ENCODE data around the gene CD34. TPM values are rescaled to one million over a fixed set of nuclear protein-coding genes. Genes with fewer than 3 reads are reported as not detected.
"Not testable (repeated sequence)": the region's sequence is repeated elsewhere in the genome, so short reads cannot be mapped to it uniquely, and the experiment has no call there.

CD34 gene
- total RNA-seq, 2 experiments from 2014 or later: not detected

DNA sequence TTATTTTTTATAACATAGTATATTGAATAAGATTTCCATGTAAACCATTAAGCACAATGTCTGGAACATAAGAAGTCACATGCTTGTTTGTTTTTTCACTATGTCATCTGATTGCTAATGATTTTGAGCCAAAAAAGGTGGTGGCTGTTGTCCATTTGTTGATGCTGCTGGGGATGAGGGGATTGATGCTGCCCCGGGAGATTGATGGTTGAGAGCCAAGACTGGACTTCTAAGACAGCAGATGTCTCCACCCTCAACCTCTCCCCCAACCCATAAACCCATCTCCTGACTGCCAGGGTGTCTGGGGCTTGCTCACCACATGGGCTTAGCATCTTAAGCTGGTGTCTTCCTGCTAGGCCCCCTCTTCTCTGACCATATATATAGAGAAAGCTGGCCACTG, 35.8 kb upstream of the CD34 start:
- intact Hi-C loops (cut with micrococcal nuclease; ENCODE audit: unreplicated experiment): no loop called here

DNA sequence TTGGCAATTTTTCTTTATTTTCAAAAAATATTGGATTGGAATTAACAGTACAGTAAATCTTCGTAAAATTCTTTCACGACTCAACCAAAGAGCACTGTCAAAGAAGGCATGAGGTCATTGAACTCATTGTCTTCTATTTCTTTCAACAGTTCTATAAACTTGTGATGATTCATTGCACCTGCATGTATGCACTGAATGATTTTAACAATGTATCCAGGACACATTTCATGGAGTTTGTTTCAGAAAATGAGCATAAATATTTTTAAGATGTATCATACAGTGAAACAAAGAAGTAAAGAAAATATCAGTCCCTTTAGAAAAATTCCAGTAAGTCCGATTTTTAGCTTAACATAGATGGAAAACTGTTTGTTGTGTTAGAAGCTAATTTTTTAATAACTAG, 33.6 kb upstream of the CD34 start:
- ChIA-PET POLR2A (interaction anchor here (1.0 to 1.6 kb wide), 3 partner anchors 9 to 115 kb away, joined by 3 to 4 read pairs (median 3); no protein-coding TSS in a partner anchor), CTCF (ENCODE audit: unreplicated experiment) (no interaction called here)
- H3K9me2 ChIP-seq (ENCODE audit: insufficient read depth, low read length): no peaks in the 10 kb centered on the region

More for the DNA sequence above, 35.8 kb upstream of the CD34 start:
- Histone ChIP-seq H3K4me2 (ENCODE audit: low read length) (no peak overlapping the region), H2AFZ (ENCODE audit: low read length) (no peak overlapping the region), H3K4me3 (ENCODE audit: low read depth, low read length, poor library complexity, severe bottlenecking) (no peak overlapping the region), H3K36me3 (ENCODE audit: insufficient read depth, low read length) (no peaks in the 10 kb centered on the region), H3K79me2 (ENCODE audit: insufficient read depth, low read depth, low read length) (no peaks in the 10 kb centered on the region), H3K9me3 (ENCODE audit: low read length) (no peaks in the 10 kb centered on the region), H3K9me2 (ENCODE audit: insufficient read depth, low read length) (no peaks in the 10 kb centered on the region), H3K4me1 (ENCODE audit: insufficient read depth, low read length, poor library complexity, severe bottlenecking) (no peaks in the 10 kb centered on the region), H3K27ac (ENCODE audit: low read depth, low read length, poor library complexity, severe bottlenecking) (no peak overlapping the region), H4K20me1 (ENCODE audit: insufficient read depth, low read length) (no peaks in the 10 kb centered on the region)
- no peak for TF ChIP-seq EZH2phosphoT487 (IDR thresholded peaks at IDR 0.05; ENCODE audit: borderline replicate concordance, low read depth, low read length)
- TF ChIP-seq, protein P1, sequence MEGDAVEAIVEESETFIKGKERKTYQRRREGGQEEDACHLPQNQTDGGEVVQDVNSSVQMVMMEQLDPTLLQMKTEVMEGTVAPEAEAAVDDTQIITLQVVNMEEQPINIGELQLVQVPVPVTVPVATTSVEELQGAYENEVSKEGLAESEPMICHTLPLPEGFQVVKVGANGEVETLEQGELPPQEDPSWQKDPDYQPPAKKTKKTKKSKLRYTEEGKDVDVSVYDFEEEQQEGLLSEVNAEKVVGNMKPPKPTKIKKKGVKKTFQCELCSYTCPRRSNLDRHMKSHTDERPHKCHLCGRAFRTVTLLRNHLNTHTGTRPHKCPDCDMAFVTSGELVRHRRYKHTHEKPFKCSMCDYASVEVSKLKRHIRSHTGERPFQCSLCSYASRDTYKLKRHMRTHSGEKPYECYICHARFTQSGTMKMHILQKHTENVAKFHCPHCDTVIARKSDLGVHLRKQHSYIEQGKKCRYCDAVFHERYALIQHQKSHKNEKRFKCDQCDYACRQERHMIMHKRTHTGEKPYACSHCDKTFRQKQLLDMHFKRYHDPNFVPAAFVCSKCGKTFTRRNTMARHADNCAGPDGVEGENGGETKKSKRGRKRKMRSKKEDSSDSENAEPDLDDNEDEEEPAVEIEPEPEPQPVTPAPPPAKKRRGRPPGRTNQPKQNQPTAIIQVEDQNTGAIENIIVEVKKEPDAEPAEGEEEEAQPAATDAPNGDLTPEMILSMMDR (conservative IDR thresholded peaks at IDR 0.05; ENCODE audit: low read length): no peak
- CTCF ChIA-PET (ENCODE audit: unreplicated experiment): no interaction called here
- no TSS peak for BruUV-seq (replicated peaks)
- no peak for DNase-seq (ENCODE audit: low spot score)
- POLR2A ChIA-PET: interaction anchor here (0.7 kb wide), 1 partner anchor 80 kb away, joined by 3 read pairs; no protein-coding TSS in a partner anchor

DNA sequence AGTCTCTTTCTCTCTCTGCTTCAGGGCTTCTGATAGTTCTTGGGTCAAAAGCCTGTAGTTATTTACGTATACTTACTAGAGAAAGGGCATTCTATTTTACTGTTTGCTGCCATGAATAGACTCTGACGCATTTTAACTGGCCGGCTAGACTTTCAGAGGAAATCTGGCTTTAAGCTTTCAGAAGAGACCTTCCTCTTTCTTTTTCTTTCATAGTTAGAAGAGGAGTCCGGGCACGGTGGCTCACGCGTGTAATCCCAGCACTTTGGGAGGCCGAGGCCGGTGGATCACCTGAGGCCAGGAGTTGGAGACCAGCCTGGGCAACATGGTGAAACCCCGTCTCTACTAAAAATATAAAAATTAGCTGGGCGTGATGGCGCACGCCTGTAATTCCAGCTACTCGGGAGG, 31.4 kb upstream of the CD34 start:
- H3K4me2 ChIP-seq (ENCODE audit: low read length): not testable (repeated sequence)

More for the DNA sequence above, 33.6 kb upstream of the CD34 start:
- Histone ChIP-seq H3K27ac (ENCODE audit: low read depth, low read length, poor library complexity, severe bottlenecking) (no peak overlapping the region), H3K4me3 (ENCODE audit: low read depth, low read length, poor library complexity, severe bottlenecking) (no peak overlapping the region), H3K79me2 (ENCODE audit: insufficient read depth, low read depth, low read length) (no peaks in the 10 kb centered on the region), H3K4me1 (ENCODE audit: insufficient read depth, low read length, poor library complexity, severe bottlenecking) (no peaks in the 10 kb centered on the region), H3K9me3 (ENCODE audit: low read length) (no peaks in the 10 kb centered on the region), H4K20me1 (ENCODE audit: insufficient read depth, low read length) (no peaks in the 10 kb centered on the region), H3K4me2 (ENCODE audit: low read length) (no peak overlapping the region), H2AFZ (ENCODE audit: low read length) (no peak overlapping the region), H3K36me3 (ENCODE audit: insufficient read depth, low read length) (no peaks in the 10 kb centered on the region)
- no TSS peak for BruUV-seq (replicated peaks)
- TF ChIP-seq, protein P1 (conservative IDR thresholded peaks at IDR 0.05; ENCODE audit: low read length): no peak
- no peak for TF ChIP-seq EZH2phosphoT487 (IDR thresholded peaks at IDR 0.05; ENCODE audit: borderline replicate concordance, low read depth, low read length)
- no peak for DNase-seq (ENCODE audit: low spot score)
- intact Hi-C loops (cut with micrococcal nuclease; ENCODE audit: unreplicated experiment): no loop called here

More for the DNA sequence above, 31.4 kb upstream of the CD34 start:
- ChIA-PET CTCF (ENCODE audit: unreplicated experiment) (interaction anchor here (1.0 kb wide), 1 partner anchor 27 kb away, joined by 3 read pairs; no protein-coding TSS in a partner anchor), POLR2A (interaction anchor here (0.6 kb wide), 2 partner anchors 13 to 269 kb away, joined by 3 read pairs; no protein-coding TSS in a partner anchor)
- H3K4me1 ChIP-seq (ENCODE audit: insufficient read depth, low read length, poor library complexity, severe bottlenecking); H4K20me1 ChIP-seq (ENCODE audit: insufficient read depth, low read length); H3K9me3 ChIP-seq (ENCODE audit: low read length); H3K36me3 ChIP-seq (ENCODE audit: insufficient read depth, low read length); H3K4me3 ChIP-seq (ENCODE audit: low read depth, low read length, poor library complexity, severe bottlenecking); H3K79me2 ChIP-seq (ENCODE audit: insufficient read depth, low read depth, low read length); BruUV-seq (replicated peaks); intact Hi-C loops (cut with micrococcal nuclease; ENCODE audit: unreplicated experiment); H3K27ac ChIP-seq (ENCODE audit: low read depth, low read length, poor library complexity, severe bottlenecking); H2AFZ ChIP-seq (ENCODE audit: low read length); DNase-seq (ENCODE audit: low spot score); H3K9me2 ChIP-seq (ENCODE audit: insufficient read depth, low read length): not testable (repeated sequence)
